ENCODE measurements around the gene ZDHHC13.

DNA sequence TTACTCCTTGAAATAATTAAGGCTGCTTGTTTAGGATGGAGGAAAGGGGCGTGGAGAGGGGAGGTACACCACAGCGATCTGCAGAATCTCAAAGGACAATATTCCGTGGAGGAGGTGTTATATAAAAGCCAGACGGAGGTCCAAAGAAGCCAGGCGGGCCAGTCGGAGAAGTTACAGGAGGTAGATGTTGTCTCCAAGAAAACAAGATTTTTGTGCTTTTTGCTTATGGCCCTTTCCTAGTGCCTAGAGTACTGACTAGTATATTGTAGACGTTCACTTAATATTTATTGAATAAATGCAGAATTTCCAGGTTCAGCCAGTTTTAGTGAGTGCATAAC lies 761 bp downstream of the ZDHHC13 start:
- TF ChIP-seq POLR2AphosphoS5 (IDR thresholded peaks at IDR 0.05; ENCODE audit: low read depth, low read length): no peak
- TF ChIP-seq, protein P1, sequence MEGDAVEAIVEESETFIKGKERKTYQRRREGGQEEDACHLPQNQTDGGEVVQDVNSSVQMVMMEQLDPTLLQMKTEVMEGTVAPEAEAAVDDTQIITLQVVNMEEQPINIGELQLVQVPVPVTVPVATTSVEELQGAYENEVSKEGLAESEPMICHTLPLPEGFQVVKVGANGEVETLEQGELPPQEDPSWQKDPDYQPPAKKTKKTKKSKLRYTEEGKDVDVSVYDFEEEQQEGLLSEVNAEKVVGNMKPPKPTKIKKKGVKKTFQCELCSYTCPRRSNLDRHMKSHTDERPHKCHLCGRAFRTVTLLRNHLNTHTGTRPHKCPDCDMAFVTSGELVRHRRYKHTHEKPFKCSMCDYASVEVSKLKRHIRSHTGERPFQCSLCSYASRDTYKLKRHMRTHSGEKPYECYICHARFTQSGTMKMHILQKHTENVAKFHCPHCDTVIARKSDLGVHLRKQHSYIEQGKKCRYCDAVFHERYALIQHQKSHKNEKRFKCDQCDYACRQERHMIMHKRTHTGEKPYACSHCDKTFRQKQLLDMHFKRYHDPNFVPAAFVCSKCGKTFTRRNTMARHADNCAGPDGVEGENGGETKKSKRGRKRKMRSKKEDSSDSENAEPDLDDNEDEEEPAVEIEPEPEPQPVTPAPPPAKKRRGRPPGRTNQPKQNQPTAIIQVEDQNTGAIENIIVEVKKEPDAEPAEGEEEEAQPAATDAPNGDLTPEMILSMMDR (IDR thresholded peaks at IDR 0.05): no peak
